ENCODE results near the gene ARHGEF28.

DNA sequence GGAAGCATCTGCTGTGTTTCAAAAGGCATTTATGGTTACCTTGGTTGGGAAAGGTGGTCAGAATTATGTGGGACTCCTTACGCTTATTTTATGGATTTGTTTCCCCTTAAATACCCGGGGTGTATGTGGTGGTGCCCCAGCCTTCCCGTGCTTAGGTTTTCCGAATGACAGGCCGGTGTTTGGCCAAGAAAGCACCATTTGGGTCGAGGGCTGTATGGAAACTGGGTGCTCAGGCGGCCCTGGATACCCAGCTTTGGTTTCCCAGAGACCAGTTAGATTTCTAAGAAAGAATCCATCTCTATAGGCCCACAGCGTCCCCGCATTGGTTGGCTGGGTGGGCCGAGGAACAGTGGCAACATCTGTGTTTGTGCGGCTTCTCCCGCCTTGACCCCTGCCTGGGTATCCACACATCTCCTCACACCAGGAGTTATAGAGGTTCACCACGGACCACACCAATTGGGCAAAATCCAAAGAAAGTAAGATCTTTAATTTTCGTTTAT, 868 bp downstream of the ARHGEF28 start:
- TF ChIP-seq PATZ1 (CRISPR knock-in tag; IDR thresholded peaks at IDR 0.05; ENCODE audit: borderline replicate concordance) (no peak), CSDC2 (CRISPR knock-in tag; IDR thresholded peaks at IDR 0.05) (no peak), ZC3H10 (CRISPR knock-in tag; IDR thresholded peaks at IDR 0.05) (no peak), POU6F1 (CRISPR knock-in tag; IDR thresholded peaks at IDR 0.05; ENCODE audit: borderline replicate concordance, low read depth) (no peak), BACH2 (CRISPR knock-in tag; IDR thresholded peaks at IDR 0.05; ENCODE audit: borderline replicate concordance) (no peak), ZNF70 (CRISPR knock-in tag; IDR thresholded peaks at IDR 0.05) (no peak), RARB (CRISPR knock-in tag; IDR thresholded peaks at IDR 0.05) (no peak), TCF4 (CRISPR knock-in tag; IDR thresholded peaks at IDR 0.05; ENCODE audit: borderline replicate concordance) (no peak), ARNTL (CRISPR knock-in tag; IDR thresholded peaks at IDR 0.05; ENCODE audit: borderline replicate concordance, low read depth) (no peak), ZFP3 (CRISPR knock-in tag; IDR thresholded peaks at IDR 0.05) (no peak), ISL1 (CRISPR knock-in tag; IDR thresholded peaks at IDR 0.05) (no peak), TSHZ2 (CRISPR knock-in tag; IDR thresholded peaks at IDR 0.05) (no peak), SNAI2 (CRISPR knock-in tag; IDR thresholded peaks at IDR 0.05) (no peak)
- TF ChIP-seq, protein P1, sequence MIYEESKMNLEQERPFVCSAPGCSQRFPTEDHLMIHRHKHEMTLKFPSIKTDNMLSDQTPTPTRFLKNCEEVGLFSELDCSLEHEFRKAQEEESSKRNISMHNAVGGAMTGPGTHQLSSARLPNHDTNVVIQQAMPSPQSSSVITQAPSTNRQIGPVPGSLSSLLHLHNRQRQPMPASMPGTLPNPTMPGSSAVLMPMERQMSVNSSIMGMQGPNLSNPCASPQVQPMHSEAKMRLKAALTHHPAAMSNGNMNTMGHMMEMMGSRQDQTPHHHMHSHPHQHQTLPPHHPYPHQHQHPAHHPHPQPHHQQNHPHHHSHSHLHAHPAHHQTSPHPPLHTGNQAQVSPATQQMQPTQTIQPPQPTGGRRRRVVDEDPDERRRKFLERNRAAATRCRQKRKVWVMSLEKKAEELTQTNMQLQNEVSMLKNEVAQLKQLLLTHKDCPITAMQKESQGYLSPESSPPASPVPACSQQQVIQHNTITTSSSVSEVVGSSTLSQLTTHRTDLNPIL (CRISPR knock-in tag; IDR thresholded peaks at IDR 0.05; ENCODE audit: low read depth) = no peak
